Measurements from ENCODE around the gene HSD17B14. TPM values are rescaled to one million over a fixed set of nuclear protein-coding genes. Genes with fewer than 3 reads are reported as not detected.

Gene HSD17B14
- total and polyA plus RNA-seq, 2 of the 8 experiments (the other 6 are each of a cell fraction or from before 2014, with no cell fraction given) = 8.4 to 25.5 TPM

- TF ChIP-seq RBBP5 (IDR thresholded peaks at IDR 0.05; ENCODE audit: borderline replicate concordance, low read depth, low read length) (no peak), RAD21 (IDR thresholded peaks at IDR 0.05 in 1 of 2, conservative IDR thresholded peaks at IDR 0.05 in 1 of 2; ENCODE audit: low read depth in 2 of 2, low read length in 2 of 2) (no peak)
These were observed 65.4 kb downstream of the HSD17B14 start (continued) for GRCh38 chr19:48770734-48771472.

Measured in H1 (cell line).